K562 (cell line): Measurements from ENCODE around the gene ZNF862. TPM values are rescaled to one million over a fixed set of nuclear protein-coding genes. Genes with fewer than 3 reads are reported as not detected.

Source experiments
- ATAC-seq: fragments of 200-7000 bp; cut with Tn5 transposase; 3 replicates; pipeline ENCODE4 v1.9.1; 2020; ENCODE audit warnings: moderate library complexity
- BruUV-seq: library from RNA; stranded (reverse); fragments of 400-500 nt; replicated peaks from 2 replicates; lab custom pipeline; 2021; lab: Mats Ljungman, UMichigan
- CTCF ChIA-PET: fragments of 300-600 bp; formaldehyde crosslinking; extraction: SDS; loops from one replicate; lab custom pipeline; 2021; ENCODE audit warnings: low intra/inter-chr PET ratio; lab: Yijun Ruan, JAX
- POLR2A ChIA-PET: fragments of 300-600, 350-650 bp; sonication (Branson Sonifier 250); formaldehyde crosslinking; extraction: SDS; loops from one replicate; lab custom pipeline; 2021; ENCODE audit warnings: antibody characterized with exemption, inconsistent platforms; lab: Yijun Ruan, JAX
- DNase-seq, 4 experiments: peaks; one replicate each; pipeline versions ENCODE4 v3.0.0 to v3.0.0-alpha.2; 2011 to 2018; ENCODE audit warnings: low spot score in 3 of 4, mixed read lengths in 3 of 4; ENCODE audit errors: extremely low read depth in 1 of 4
- FAIRE-seq: peaks from 2 replicates; lab custom pipeline; 2011; peaks lifted over from hg19 to GRCh38; lab: Jason Lieb, UNC
- H2AFZ ChIP-seq: 2 replicates; pipeline ENCODE4 v1.6.0; 2011; ENCODE audit warnings: low read depth, low read length, control low read depth, inconsistent platforms
- H3K27ac ChIP-seq: fragments of 200-600 bp; 3 replicates; pipeline ENCODE4 v1.8.0; 2011; ENCODE audit warnings: low read depth, mild to moderate bottlenecking, control low read depth, inconsistent platforms, low read length, moderate library complexity, mixed read lengths; ENCODE audit errors: extremely low read depth
- H3K27me3 ChIP-seq, 2 experiments: fragments of 300-600 bp in 1 of 2; 2 replicates in 1 of 2; 3 replicates in 1 of 2; pipeline versions ENCODE4 v1.6.0 to v1.8.0; 2011; ENCODE audit warnings: inconsistent platforms in 2 of 2, low read length in 2 of 2, mild to moderate bottlenecking in 1 of 2, mixed read lengths in 1 of 2, moderate library complexity in 1 of 2; ENCODE audit not compliant: control insufficient read depth in 2 of 2, insufficient read depth in 2 of 2
- H3K36me3 ChIP-seq: fragments of 300-600 bp; 3 replicates; pipeline ENCODE4 v1.8.0; 2011; ENCODE audit warnings: mild to moderate bottlenecking, low read length, inconsistent platforms; ENCODE audit not compliant: control insufficient read depth, insufficient read depth
- H3K4me1 ChIP-seq, 2 experiments: fragments of 200-600 bp in 1 of 2; replicated peaks in 1 of 2; 2 replicates in 1 of 2; 3 replicates in 1 of 2; pipeline versions ENCODE4 v1.5.1 to v1.8.0; 2011; ENCODE audit warnings: inconsistent platforms in 2 of 2, low read length in 2 of 2, mild to moderate bottlenecking in 1 of 2, mixed read lengths in 1 of 2, moderate library complexity in 1 of 2; ENCODE audit not compliant: control insufficient read depth in 2 of 2, insufficient read depth in 2 of 2
- H3K4me2 ChIP-seq: 2 replicates; pipeline ENCODE4 v1.6.1; 2011; ENCODE audit warnings: low read length, control low read depth, inconsistent platforms, mixed read lengths; ENCODE audit not compliant: insufficient read depth
- H3K4me3 ChIP-seq: fragments of 200-600 bp; sonication (generic), shearing (Covaris generic); 2 replicates; pipeline ENCODE4 v1.5.1; 2016; ENCODE audit warnings: control low read depth, inconsistent platforms
- H3K79me2 ChIP-seq: fragments of 200-600 bp; 3 replicates; pipeline ENCODE4 v1.8.0; 2011; ENCODE audit warnings: low read length, inconsistent platforms; ENCODE audit not compliant: control insufficient read depth, insufficient read depth
- H3K9ac ChIP-seq, 2 experiments: 2 replicates each; pipeline versions ENCODE4 v1.6.0 to v1.6.1; 2011; ENCODE audit warnings: low read depth in 2 of 2, low read length in 2 of 2, control low read depth in 1 of 2, inconsistent platforms in 1 of 2, mild to moderate bottlenecking in 1 of 2, mixed read lengths in 1 of 2; ENCODE audit not compliant: insufficient read depth in 1 of 2
- H3K9me1 ChIP-seq: one replicate; pipeline ENCODE4 v1.6.0; 2011; ENCODE audit warnings: inconsistent platforms, mild to moderate bottlenecking, low read length, moderate library complexity; ENCODE audit not compliant: control insufficient read depth, insufficient read depth
- H3K9me3 ChIP-seq: replicated peaks from 2 replicates; pipeline ENCODE4 v1.5.1; 2011; ENCODE audit warnings: low read depth, low read length, inconsistent platforms; ENCODE audit not compliant: control insufficient read depth, insufficient read depth
- H4K20me1 ChIP-seq: replicated peaks from 2 replicates; pipeline ENCODE4 v1.6.1; 2011; ENCODE audit warnings: low read length, inconsistent platforms, mixed read lengths; ENCODE audit not compliant: control insufficient read depth, insufficient read depth
- BRD4 ChIP-seq: fragments of 200-600 bp; sonication (generic); IDR thresholded peaks from 2 replicates; pipeline ENCODE4 v1.6.1; 2017; ENCODE audit warnings: inconsistent platforms
- ESRRA ChIP-seq: fragments of 450-650 bp; IDR thresholded peaks from 2 replicates; pipeline ENCODE4 v1.6.1; 2014; ENCODE audit warnings: low read depth, mild to moderate bottlenecking, moderate library complexity, borderline replicate concordance
- GMEB1 ChIP-seq: fragments of 250-450 bp; sonication (Bioruptor Pico); IDR thresholded peaks from 2 replicates; pipeline ENCODE4 v1.4.0; 2020; ENCODE audit warnings: mild to moderate bottlenecking
- NCOA1 ChIP-seq: fragments of 450-650 bp; IDR thresholded peaks from 2 replicates; pipeline ENCODE4 v1.6.1; 2016; ENCODE audit warnings: low read depth
- NR2F6 ChIP-seq: fragments of 450-650 bp; formaldehyde crosslinking; IDR thresholded peaks from 2 replicates; pipeline ENCODE4 v1.4.0; 2020; ENCODE audit warnings: mild to moderate bottlenecking
- PHTF2 ChIP-seq: fragments of 250-450 bp; sonication (Bioruptor Pico); IDR thresholded peaks from 2 replicates; pipeline ENCODE4 v1.5.0; 2021; ENCODE audit warnings: mild to moderate bottlenecking
- TFAM ChIP-seq: fragments of 250-450 bp; sonication (Bioruptor Pico); conservative IDR thresholded peaks from 2 replicates; pipeline ENCODE4 v1.5.0; 2021; ENCODE audit warnings: mild to moderate bottlenecking, moderate library complexity
- XRCC4 ChIP-seq: IDR thresholded peaks from one replicate; pipeline ENCODE4 v1.6.1; 2011; ENCODE audit not compliant: insufficient read depth, insufficient read length; ENCODE audit errors: extremely low read depth
- ZNF239 ChIP-seq: fragments of 250-450 bp; sonication (Bioruptor Pico); IDR thresholded peaks from 2 replicates; pipeline ENCODE4 v1.4.0; 2020; ENCODE audit warnings: mild to moderate bottlenecking
- ZNF263 ChIP-seq: sonication (generic); formaldehyde crosslinking; IDR thresholded peaks from 2 replicates; pipeline ENCODE4 v1.8.0; 2022; ENCODE audit warnings: mild to moderate bottlenecking, missing genetic modification reagents, borderline replicate concordance
- ZNF280A ChIP-seq: fragments of 450-650 bp; IDR thresholded peaks from 2 replicates; pipeline ENCODE4 v1.6.1; 2018; ENCODE audit warnings: mild to moderate bottlenecking, low read depth; ENCODE audit not compliant: partially characterized antibody
- ZNF695 ChIP-seq: fragments of 450-650 bp; formaldehyde crosslinking; IDR thresholded peaks from 2 replicates; pipeline ENCODE4 v1.4.0; 2020; ENCODE audit warnings: mild to moderate bottlenecking, moderate library complexity
- ZNF740 ChIP-seq, 3 experiments: fragments of 200-800 bp in 1 of 3; sonication (Bioruptor generic) in 1 of 3; sonication (generic) in 1 of 3; formaldehyde crosslinking in 1 of 3; IDR thresholded peaks; 2 replicates each; pipeline versions ENCODE4 v1.6.1 to v1.8.0; 2016 to 2022; ENCODE audit warnings: mild to moderate bottlenecking in 2 of 3, missing compliant biosample characterization in 2 of 3, missing genetic modification characterization in 2 of 3, missing genetic modification reagents in 1 of 3
- WGBS: fragments of 100-300 bp; shearing (Covaris generic); methylation state at CpG from one replicate; pipeline ENCODE4 v1.1.6; 2016; ENCODE audit warnings: low coverage, mixed read lengths; ENCODE audit not compliant: insufficient coverage; ENCODE audit errors: missing lambda C conversion rate; 5-methylcytosine and 5-hydroxymethylcytosine counted together
- in situ Hi-C: fragments of 300-500 bp; cut with MboI; formaldehyde crosslinking; loops from 4 replicates; pipeline ENCODE4 v1.15.0; 2018; ENCODE audit warnings: inconsistent platforms, mixed read lengths
- intact Hi-C: fragments of 100-400 bp; cut with micrococcal nuclease; formaldehyde crosslinking; loops from 2 replicates; pipeline ENCODE4 v1.14.2; 2022
- polyA plus RNA-seq, 8 experiments: library from polyadenylated mRNA; depleted of rRNA in 4 of 8; stranded (reverse) in 5 of 8; unstranded in 3 of 8; fragments of >200 nt; fragmentation: Nextera tagmentation in 2 of 8; fragmentation: Illumina TruSeq in 1 of 8; extraction: Ambion mirVana in 2 of 8; extraction: Trizol in 1 of 8; gene quantifications; 2 replicates each; pipeline versions ENCODE4 v1.2.1 to v1.2.3, GENCODE V29; 2011 to 2014; ENCODE audit warnings: inconsistent platforms in 1 of 8, missing spikeins in 1 of 8
- total RNA-seq, 7 experiments: library from RNA; depleted of rRNA in 6 of 7; stranded (reverse); fragments of >200 nt in 6 of 7; fragmentation: Illumina TruSeq in 2 of 7; extraction: Trizol in 2 of 7; gene quantifications; 2 replicates each; pipeline versions ENCODE4 v1.2.1 to v1.2.3, GENCODE V29; 2011 to 2021; ENCODE audit warnings: low replicate concordance in 1 of 7
- TF ChIP-seq, protein P1 (sequence below): conservative IDR thresholded peaks from 2 replicates; pipeline ENCODE4 v1.6.1; 2011; ENCODE audit warnings: low read depth, mild to moderate bottlenecking, low read length; ENCODE audit not compliant: control insufficient read depth

ZNF862 gene
- total and polyA plus RNA-seq, 9 of the 15 experiments (the other 6 are each of a cell fraction or from before 2014, with no cell fraction given) = 1.1 to 3.9 (median 2.6) TPM

DNA sequence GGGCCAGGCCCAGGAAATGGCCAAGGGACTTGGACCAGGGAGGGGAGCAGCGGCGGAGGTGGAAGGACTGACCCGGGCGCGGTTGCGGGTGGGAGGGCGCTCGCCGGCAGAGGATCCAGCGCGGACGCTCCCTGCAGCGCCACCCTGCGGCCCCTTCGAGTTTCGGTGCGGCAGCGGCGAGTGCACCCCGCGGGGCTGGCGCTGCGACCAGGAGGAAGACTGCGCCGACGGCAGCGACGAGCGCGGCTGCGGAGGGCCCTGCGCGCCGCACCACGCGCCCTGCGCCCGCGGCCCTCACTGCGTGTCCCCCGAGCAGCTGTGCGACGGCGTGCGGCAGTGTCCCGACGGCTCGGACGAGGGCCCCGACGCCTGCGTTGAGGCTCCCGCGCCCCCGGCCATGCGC is 48.0 kb upstream of the ZNF862 start:
- CTCF ChIA-PET = interaction anchor here (1.2 to 2.1 kb wide), 2 partner anchors 121 to 127 kb away, joined by 4 to 13 read pairs; no protein-coding TSS in a partner anchor
- DNase-seq (peak; percentile 85 to 93 (median 90)), FAIRE-seq (peak; percentile 55), ATAC-seq (peak; percentile 87)
- in situ Hi-C loops = no loop called here
- Histone ChIP-seq H2AFZ (peak overlapping the region; percentile 91), H3K4me3 (no peak overlapping the region), H3K27ac (no peak overlapping the region), H3K27me3 (peaks cover 7 to 65% of the 10 kb centered on the region in 2 experiments; a peak in 4 of 5 replicates), H3K4me1 (peaks cover 4 to 76% of the 10 kb centered on the region in 2 experiments; a peak in 4 of 5 replicates), H4K20me1 (peaks cover 3% of the 10 kb centered on the region; the same call in 1 of the 2 replicates), H3K9me1 (no peaks in the 10 kb centered on the region), H3K4me2 (peak overlapping the region; percentile 64), H3K9me3 (no peaks in the 10 kb centered on the region), H3K36me3 (no peaks in the 10 kb centered on the region), H3K79me2 (no peaks in the 10 kb centered on the region), H3K9ac (peak overlapping the region in 1 of 2 experiments; percentile 83; a peak in 2 of 4 replicates)
- intact Hi-C loops = no loop called here
- WGBS = 21% methylated on average over 55 of the region's 56 CpGs
- BruUV-seq = no TSS peak
- POLR2A ChIA-PET = interaction anchor here (1.0 to 1.1 kb wide), 2 partner anchors 19 to 54 kb away, joined by 4 to 5 read pairs; no protein-coding TSS in a partner anchor
- TF ChIP-seq ZNF280A (no peak), NR2F6 (no peak), GMEB1 (CRISPR knock-in tag) (no peak), ZNF239 (no peak), ZNF263 (CRISPR knock-in tag) (peak; percentile 55; the same call in 1 of the 2 replicates), ZNF695 (no peak), TFAM (CRISPR knock-in tag) (no peak), BRD4 (no peak), ZNF740 (CRISPR knock-in tag; IDR thresholded peaks at IDR 0.05) (peak; percentile 90), ZNF740 (tag; IDR thresholded peaks at IDR 0.05) (no peak; a peak in 1 of 4 replicates), ESRRA (peak; percentile 47; the same call in 1 of the 2 replicates), NCOA1 (no peak), XRCC4 (no peak), PHTF2 (no peak)
- TF ChIP-seq, protein P1, sequence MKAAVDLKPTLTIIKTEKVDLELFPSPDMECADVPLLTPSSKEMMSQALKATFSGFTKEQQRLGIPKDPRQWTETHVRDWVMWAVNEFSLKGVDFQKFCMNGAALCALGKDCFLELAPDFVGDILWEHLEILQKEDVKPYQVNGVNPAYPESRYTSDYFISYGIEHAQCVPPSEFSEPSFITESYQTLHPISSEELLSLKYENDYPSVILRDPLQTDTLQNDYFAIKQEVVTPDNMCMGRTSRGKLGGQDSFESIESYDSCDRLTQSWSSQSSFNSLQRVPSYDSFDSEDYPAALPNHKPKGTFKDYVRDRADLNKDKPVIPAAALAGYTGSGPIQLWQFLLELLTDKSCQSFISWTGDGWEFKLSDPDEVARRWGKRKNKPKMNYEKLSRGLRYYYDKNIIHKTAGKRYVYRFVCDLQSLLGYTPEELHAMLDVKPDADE = 0 out of 2 replicates have a peak, but pooled peaks have one; percentile 29
